Measurements from ENCODE around the gene P2RX7. TPM values are rescaled to one million over a fixed set of nuclear protein-coding genes. Genes with fewer than 3 reads are reported as not detected.

The P2RX7 gene
- total and polyA plus RNA-seq, 9 of the 15 experiments (the other 6 are each of a cell fraction or from before 2014, with no cell fraction given) = 0.04 to 0.65 (median 0.30) TPM

- TF ChIP-seq ZBTB49 (CRISPR knock-in tag; IDR thresholded peaks at IDR 0.05; ENCODE audit: borderline replicate concordance) (no peak), TGIF2 (CRISPR knock-in tag; IDR thresholded peaks at IDR 0.05) (no peak), NCOA6 (IDR thresholded peaks at IDR 0.05) (no peak), MYBL2 (IDR thresholded peaks at IDR 0.05; ENCODE audit: low read depth) (no peak), MYBL2 (CRISPR knock-in tag; IDR thresholded peaks at IDR 0.05; ENCODE audit: borderline replicate concordance) (no peak), COPS2 (conservative IDR thresholded peaks at IDR 0.05) (no peak), HDAC2 (IDR thresholded peaks at IDR 0.05) (no peak), TCF3 (CRISPR knock-in tag; IDR thresholded peaks at IDR 0.05) (no peak), PREB (CRISPR knock-in tag; IDR thresholded peaks at IDR 0.05) (no peak), EP400 (IDR thresholded peaks at IDR 0.05) (peak; percentile 63; the same call in 1 of the 2 replicates), SMARCB1 (IDR thresholded peaks at IDR 0.05; ENCODE audit: insufficient read length, low read depth) (no peak), ZNF766 (CRISPR knock-in tag; conservative IDR thresholded peaks at IDR 0.05) (peak; percentile 79; the same call in 1 of the 2 replicates), ZNF274 (IDR thresholded peaks at IDR 0.05; ENCODE audit: borderline replicate concordance, low read depth, low read length) (no peak), CEBPG (CRISPR knock-in tag; IDR thresholded peaks at IDR 0.05) (peak; percentile 51), CEBPG (tag; conservative IDR thresholded peaks at IDR 0.05 in 1 of 2, IDR thresholded peaks at IDR 0.05 in 1 of 2) (peak in 1 of 2 experiments; percentile 82; a peak in 3 of 4 replicates), TCFL5 (CRISPR knock-in tag; conservative IDR thresholded peaks at IDR 0.05) (no peak), YBX1 (IDR thresholded peaks at IDR 0.05) (no peak), ZNF79 (CRISPR knock-in tag; IDR thresholded peaks at IDR 0.05; ENCODE audit: low read depth) (no peak), ZNF316 (IDR thresholded peaks at IDR 0.05) (no peak), CTCF (IDR thresholded peaks at IDR 0.05 in 2 of 3, conservative IDR thresholded peaks at IDR 0.05 in 1 of 3; ENCODE audit: insufficient read depth in 2 of 3, low read depth in 1 of 3, low read length in 3 of 3) (peak; percentile 45 to 95 (median 78); a peak in 5 of 6 replicates), FOXA3 (CRISPR knock-in tag; conservative IDR thresholded peaks at IDR 0.05 in 1 of 2, IDR thresholded peaks at IDR 0.05 in 1 of 2) (no peak), TCF7L2 (IDR thresholded peaks at IDR 0.05; ENCODE audit: low read depth, low read length) (no peak), RNF2 (IDR thresholded peaks at IDR 0.05) (no peak)
These were observed 77.2 kb downstream of the P2RX7 start, which contains the start of gene P2RX4 (continued) for GRCh38 chr12:121209624-121210572.
